NCI-H510A (cell line): ENCODE results near the gene CD79A.
"Not testable (repeated sequence)": the region's sequence is repeated elsewhere in the genome, so short reads cannot be mapped to it uniquely, and the experiment has no call there.

ENCODE experiments used
- DNase-seq: peaks from one replicate; lab custom pipeline; 2025; lab: John Stamatoyannopoulos, UW

The CD79A gene

GRCh38 chr19:41905273-41906002 lies 28.4 kb downstream of the CD79A start:
- DNase-seq: no peak

- no peak for DNase-seq
These were observed 29.2 kb downstream of the CD79A start for GRCh38 chr19:41906271-41906670.

- no peak for DNase-seq
These were observed 30.0 kb downstream of the CD79A start for GRCh38 chr19:41906916-41907680.

- no peak for DNase-seq
These were observed 31.0 kb downstream of the CD79A start for GRCh38 chr19:41907994-41908615.

GRCh38 chr19:41908724-41909464 lies 31.8 kb downstream of the CD79A start:
- DNase-seq: no peak

GRCh38 chr19:41909706-41910105 lies 32.6 kb downstream of the CD79A start:
- no peak for DNase-seq

- DNase-seq: no peak
These were observed 33.3 kb downstream of the CD79A start for GRCh38 chr19:41910240-41910991.

GRCh38 chr19:41910992-41911888 lies 34.2 kb downstream of the CD79A start:
- DNase-seq: no peak

GRCh38 chr19:41911889-41912731 lies 35.0 kb downstream of the CD79A start:
- no peak for DNase-seq

GRCh38 chr19:41912899-41913537 lies 35.9 kb downstream of the CD79A start:
- no peak for DNase-seq

GRCh38 chr19:41913538-41914423 lies 36.7 kb downstream of the CD79A start:
- no peak for DNase-seq

GRCh38 chr19:41914424-41914834 lies 37.4 kb downstream of the CD79A start:
- DNase-seq: not testable (repeated sequence)

- DNase-seq: no peak
These were observed 38.1 kb downstream of the CD79A start for GRCh38 chr19:41915021-41915775.

- DNase-seq: no peak
These were observed 38.8 kb downstream of the CD79A start for GRCh38 chr19:41915776-41916414.

GRCh38 chr19:41917676-41918075 lies 40.6 kb downstream of the CD79A start:
- DNase-seq: no peak

GRCh38 chr19:41918095-41918494 lies 41.0 kb downstream of the CD79A start:
- no peak for DNase-seq
